Endothelial cell of umbilical vein (primary cell): ENCODE results near the gene CCL7. TPM values are rescaled to one million over a fixed set of nuclear protein-coding genes. Genes with fewer than 3 reads are reported as not detected.

Source experiments
- BruUV-seq: library from RNA; stranded (reverse); fragments of 400-500 nt; replicated peaks from 2 replicates; lab custom pipeline; 2021; lab: Mats Ljungman, UMichigan
- CTCF ChIA-PET: fragments of 300-600, 350-600 bp; sonication (Branson Sonifier 250); formaldehyde crosslinking; loops from one replicate; lab custom pipeline; 2021; ENCODE audit warnings: antibody characterized with exemption, inconsistent platforms; lab: Charles Lee
- POLR2A ChIA-PET: fragments of 300-600, 350-600 bp; sonication (Branson Sonifier 250); formaldehyde crosslinking; loops from one replicate; lab custom pipeline; 2021; ENCODE audit warnings: antibody characterized with exemption, inconsistent platforms; lab: Charles Lee
- DNase-seq: peaks from one replicate; pipeline ENCODE4 v3.0.0-alpha.2; 2011; ENCODE audit warnings: low read depth, low spot score
- FAIRE-seq: peaks from 2 replicates; lab custom pipeline; 2011; peaks lifted over from hg19 to GRCh38; lab: Jason Lieb, UNC
- H2AFZ ChIP-seq: 2 replicates; pipeline ENCODE4 v1.6.0; 2012; ENCODE audit warnings: low read depth, low read length, control low read depth, inconsistent platforms
- H3K27ac ChIP-seq: 2 replicates; pipeline ENCODE4 v1.5.1; 2011; ENCODE audit warnings: low read depth, mild to moderate bottlenecking, control low read depth, low read length, moderate library complexity; ENCODE audit not compliant: insufficient read depth
- H3K27me3 ChIP-seq, 2 experiments: 2 replicates each; pipeline versions ENCODE4 v1.6.0 to v1.6.1; 2011; ENCODE audit warnings: low read length in 2 of 2, mixed read lengths in 1 of 2; ENCODE audit not compliant: control insufficient read depth in 2 of 2, insufficient read depth in 2 of 2
- H3K36me3 ChIP-seq, 2 experiments: 2 replicates in 1 of 2; 3 replicates in 1 of 2; pipeline ENCODE4 v1.5.1; 2011; ENCODE audit warnings: low read length in 2 of 2, mild to moderate bottlenecking in 1 of 2, moderate library complexity in 1 of 2; ENCODE audit not compliant: control insufficient read depth in 2 of 2, insufficient read depth in 2 of 2; ENCODE audit errors: extremely low read depth in 1 of 2
- H3K4me1 ChIP-seq: 3 replicates; pipeline ENCODE4 v1.5.1; 2011; ENCODE audit warnings: mild to moderate bottlenecking, low read length; ENCODE audit not compliant: control insufficient read depth, insufficient read depth; ENCODE audit errors: extremely low read depth
- H3K4me2 ChIP-seq: 2 replicates; pipeline ENCODE4 v1.6.1; 2011; ENCODE audit warnings: low read length, control low read depth, mixed read lengths; ENCODE audit not compliant: insufficient read depth
- H3K4me3 ChIP-seq, 3 experiments: fragments of 200-600 bp in 1 of 3; sonication (generic), shearing (Covaris generic) in 1 of 3; replicated peaks in 1 of 3; 2 replicates each; pipeline ENCODE4 v1.5.1; 2011 to 2016; ENCODE audit warnings: control low read depth in 3 of 3, low read length in 3 of 3, mild to moderate bottlenecking in 2 of 3, inconsistent platforms in 1 of 3, low read depth in 1 of 3, moderate library complexity in 1 of 3; ENCODE audit not compliant: insufficient read depth in 1 of 3
- H3K79me2 ChIP-seq: 2 replicates; pipeline ENCODE4 v1.6.0; 2012; ENCODE audit warnings: low read length, inconsistent platforms; ENCODE audit not compliant: control insufficient read depth, insufficient read depth
- H3K9ac ChIP-seq: replicated peaks from 2 replicates; pipeline ENCODE3; 2011; ENCODE audit warnings: low read length, control low read depth; ENCODE audit not compliant: insufficient read depth; ENCODE audit errors: extremely low read depth
- H3K9me1 ChIP-seq: replicated peaks from 3 replicates; pipeline ENCODE4 v1.6.0; 2011; ENCODE audit warnings: mild to moderate bottlenecking, low read length; ENCODE audit not compliant: control insufficient read depth, insufficient read depth; ENCODE audit errors: extremely low read depth
- H3K9me3 ChIP-seq: replicated peaks from 2 replicates; pipeline ENCODE4 v1.5.1; 2012; ENCODE audit warnings: low read length, inconsistent platforms; ENCODE audit not compliant: control insufficient read depth, insufficient read depth
- H4K20me1 ChIP-seq: replicated peaks from 2 replicates; pipeline ENCODE3; 2011; ENCODE audit warnings: mild to moderate bottlenecking, low read length; ENCODE audit not compliant: control insufficient read depth, insufficient read depth; ENCODE audit errors: extremely low read depth
- EZH2 ChIP-seq: IDR thresholded peaks from 2 replicates; pipeline ENCODE4 v1.6.1; 2012; ENCODE audit warnings: borderline replicate concordance, low read depth, mild to moderate bottlenecking, moderate library complexity, low read length, inconsistent platforms; ENCODE audit not compliant: severe bottlenecking
- FOS ChIP-seq: IDR thresholded peaks from 2 replicates; pipeline ENCODE4 v1.6.1; 2011; ENCODE audit warnings: mild to moderate bottlenecking, low read length, moderate library complexity, borderline replicate concordance; ENCODE audit not compliant: insufficient read depth
- GATA2 ChIP-seq: IDR thresholded peaks from 2 replicates; pipeline ENCODE4 v1.7.0; 2011; ENCODE audit warnings: low read depth, mild to moderate bottlenecking, moderate library complexity, mixed read lengths, low read length; ENCODE audit not compliant: insufficient read length, insufficient read depth
- JUN ChIP-seq: IDR thresholded peaks from 2 replicates; pipeline ENCODE4 v1.6.1; 2011; ENCODE audit warnings: borderline replicate concordance, low read depth; ENCODE audit not compliant: insufficient read length, insufficient read depth
- MYC ChIP-seq: IDR thresholded peaks from one replicate; pipeline ENCODE4 v1.6.1; 2011; ENCODE audit warnings: mild to moderate bottlenecking, low read depth, low read length
- POLR2A ChIP-seq: IDR thresholded peaks from 2 replicates; pipeline ENCODE4 v1.6.1; 2012; ENCODE audit warnings: low read depth, mild to moderate bottlenecking, control low read depth, low read length
- POLR2AphosphoS5 ChIP-seq: IDR thresholded peaks from 2 replicates; pipeline ENCODE4 v1.6.1; 2012; ENCODE audit warnings: low read depth, mild to moderate bottlenecking, control low read depth, low read length, moderate library complexity; ENCODE audit not compliant: insufficient read depth
- dilution Hi-C: fragments of 300-500 bp; cut with MboI; formaldehyde crosslinking; loops from one replicate; pipeline ENCODE4 v1.15.0; 2019; ENCODE audit warnings: low sequenced_read_pairs; ENCODE audit not compliant: extremely low pct_ligation_motif_present
- intact Hi-C: fragments of 100-400 bp; cut with micrococcal nuclease; formaldehyde crosslinking; loops from one replicate; pipeline ENCODE4 v1.10.0; 2022
- polyA plus RNA-seq, 4 experiments: library from polyadenylated mRNA; depleted of rRNA in 3 of 4; stranded (reverse) in 3 of 4; unstranded in 1 of 4; fragments of >200 nt; gene quantifications; 2 replicates each; pipeline versions ENCODE4 v1.2.1 to v1.2.3, GENCODE V29; 2011 to 2012; ENCODE audit warnings: missing spikeins in 1 of 4
- total RNA-seq: library from RNA; stranded (reverse); gene quantifications from 2 replicates; pipeline ENCODE4 v1.2.3, GENCODE V29; 2021
- TF ChIP-seq, protein P1 (sequence below): IDR thresholded peaks from 2 replicates; pipeline ENCODE4 v1.6.1; 2011; ENCODE audit not compliant: insufficient read depth, insufficient read length
- TF ChIP-seq, protein P2 (sequence below), 2 donors: IDR thresholded peaks; 1 replicate in 1 of 2; 2 replicates in 1 of 2; pipeline ENCODE4 v1.5.1; 2011; ENCODE audit warnings: low read length in 2 of 2, mild to moderate bottlenecking in 2 of 2, moderate library complexity in 2 of 2, control low read depth in 1 of 2, inconsistent platforms in 1 of 2, low read depth in 1 of 2; ENCODE audit not compliant: insufficient read depth in 1 of 2; ENCODE audit errors: extremely low read depth in 1 of 2

The CCL7 gene
- total and polyA plus RNA-seq, 2 donors (not counting 3 experiments of a cell fraction or from before 2014, with no cell fraction given): 0.25 TPM; not detected in 1

DNA sequence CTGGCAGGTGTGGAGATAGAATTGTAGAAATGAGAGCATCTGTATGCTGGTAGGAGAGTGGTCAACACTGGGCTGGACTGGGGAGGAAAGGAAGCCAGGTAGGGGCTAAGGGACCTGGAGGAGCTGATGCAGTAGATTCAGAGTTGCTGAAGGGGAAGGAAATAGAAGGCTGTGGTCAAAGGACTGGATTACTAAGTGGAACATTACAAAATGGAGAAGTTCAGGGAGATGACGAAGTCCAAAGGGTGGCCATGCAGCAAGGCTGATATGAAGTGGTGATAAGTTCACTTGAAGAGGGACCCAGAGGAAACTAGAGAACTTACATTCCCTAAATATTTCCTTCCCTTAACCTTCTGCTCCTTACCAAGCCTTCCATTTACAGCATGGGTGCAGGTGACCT lies 23.6 kb upstream of the CCL7 start:
- no peak for TF ChIP-seq POLR2AphosphoS5
- TF ChIP-seq, protein P1, sequence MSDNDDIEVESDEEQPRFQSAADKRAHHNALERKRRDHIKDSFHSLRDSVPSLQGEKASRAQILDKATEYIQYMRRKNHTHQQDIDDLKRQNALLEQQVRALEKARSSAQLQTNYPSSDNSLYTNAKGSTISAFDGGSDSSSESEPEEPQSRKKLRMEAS: no peak
- TF ChIP-seq JUN: no peak
- TF ChIP-seq POLR2A: no peak
- TF ChIP-seq EZH2: no peak
- TF ChIP-seq GATA2: no peak
- TF ChIP-seq MYC: no peak
- no peak overlapping the region for H2AFZ ChIP-seq
- ChIA-PET CTCF (no interaction called here), POLR2A (no interaction called here)
- DNase-seq (no peak), FAIRE-seq (no peak)
- H3K36me3 ChIP-seq: no peaks in the 10 kb centered on the region
- H3K27me3 ChIP-seq: no peaks in the 10 kb centered on the region
- BruUV-seq: no TSS peak
- H4K20me1 ChIP-seq: no peaks in the 10 kb centered on the region
- no peak overlapping the region for H3K27ac ChIP-seq
- H3K4me1 ChIP-seq: peaks cover 66% of the 10 kb centered on the region
- H3K9me3 ChIP-seq: no peaks in the 10 kb centered on the region
- no peaks in the 10 kb centered on the region for H3K9me1 ChIP-seq
- H3K79me2 ChIP-seq: no peaks in the 10 kb centered on the region
- dilution Hi-C loops: no loop called here
- intact Hi-C loops: no loop called here
- no peak overlapping the region for H3K4me2 ChIP-seq
- no peak overlapping the region for H3K4me3 ChIP-seq
- H3K9ac ChIP-seq: no peak overlapping the region

DNA sequence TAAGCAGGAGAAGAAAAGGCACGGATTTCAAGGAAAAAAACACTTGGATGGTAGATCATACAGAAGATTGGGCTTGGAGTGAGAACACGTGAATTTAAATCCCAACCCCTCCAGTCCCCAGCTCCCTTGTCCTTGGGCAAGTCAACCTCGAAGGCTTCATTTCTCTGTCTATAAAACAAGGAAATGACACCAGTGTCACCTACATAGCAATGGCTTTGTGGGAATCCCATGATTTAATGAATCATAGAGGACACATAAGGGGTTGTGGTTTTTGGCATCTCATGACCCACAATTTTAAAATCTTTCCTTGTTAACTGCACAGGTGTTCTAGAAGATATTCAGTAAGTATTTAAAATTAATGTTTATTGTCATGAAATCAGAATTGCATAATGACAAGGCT lies 23.1 kb upstream of the CCL7 start:
- dilution Hi-C loops (no loop called here), intact Hi-C loops (no loop called here)
- Histone ChIP-seq H2AFZ (no peak overlapping the region), H3K9ac (no peak overlapping the region), H3K9me1 (no peaks in the 10 kb centered on the region), H4K20me1 (no peaks in the 10 kb centered on the region), H3K9me3 (no peaks in the 10 kb centered on the region), H3K27ac (no peak overlapping the region), H3K4me3 (no peak overlapping the region), H3K4me2 (no peak overlapping the region), H3K79me2 (no peaks in the 10 kb centered on the region), H3K27me3 (no peaks in the 10 kb centered on the region), H3K4me1 (peaks cover 66% of the 10 kb centered on the region), H3K36me3 (no peaks in the 10 kb centered on the region)
- BruUV-seq: no TSS peak
- DNase-seq: no peak
- TF ChIP-seq EZH2 (no peak), GATA2 (no peak), MYC (no peak), JUN (no peak), FOS (no peak), POLR2AphosphoS5 (no peak)
- TF ChIP-seq, protein P2, sequence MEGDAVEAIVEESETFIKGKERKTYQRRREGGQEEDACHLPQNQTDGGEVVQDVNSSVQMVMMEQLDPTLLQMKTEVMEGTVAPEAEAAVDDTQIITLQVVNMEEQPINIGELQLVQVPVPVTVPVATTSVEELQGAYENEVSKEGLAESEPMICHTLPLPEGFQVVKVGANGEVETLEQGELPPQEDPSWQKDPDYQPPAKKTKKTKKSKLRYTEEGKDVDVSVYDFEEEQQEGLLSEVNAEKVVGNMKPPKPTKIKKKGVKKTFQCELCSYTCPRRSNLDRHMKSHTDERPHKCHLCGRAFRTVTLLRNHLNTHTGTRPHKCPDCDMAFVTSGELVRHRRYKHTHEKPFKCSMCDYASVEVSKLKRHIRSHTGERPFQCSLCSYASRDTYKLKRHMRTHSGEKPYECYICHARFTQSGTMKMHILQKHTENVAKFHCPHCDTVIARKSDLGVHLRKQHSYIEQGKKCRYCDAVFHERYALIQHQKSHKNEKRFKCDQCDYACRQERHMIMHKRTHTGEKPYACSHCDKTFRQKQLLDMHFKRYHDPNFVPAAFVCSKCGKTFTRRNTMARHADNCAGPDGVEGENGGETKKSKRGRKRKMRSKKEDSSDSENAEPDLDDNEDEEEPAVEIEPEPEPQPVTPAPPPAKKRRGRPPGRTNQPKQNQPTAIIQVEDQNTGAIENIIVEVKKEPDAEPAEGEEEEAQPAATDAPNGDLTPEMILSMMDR (IDR thresholded peaks at IDR 0.05; ENCODE audit: extremely low read depth in 1 of 2, insufficient read depth in 1 of 2, low read depth in 1 of 2, low read length in 2 of 2): no peak
- no peak for FAIRE-seq
- ChIA-PET CTCF (no interaction called here), POLR2A (no interaction called here)
